Measurements from ENCODE around the gene SBSN. TPM values are rescaled to one million over a fixed set of nuclear protein-coding genes. Genes with fewer than 3 reads are reported as not detected.

Gene SBSN
- total RNA-seq, 1 donor = not detected

GRCh38 chr19:35529241-35530218, 1.4 kb upstream of the SBSN start:
- DNase-seq (ENCODE audit: low read depth) = no peak
- H3K4me3 ChIP-seq (ENCODE audit: low read depth, low read length) = no peak overlapping the region
- TF ChIP-seq CTCF (IDR thresholded peaks at IDR 0.05; ENCODE audit: insufficient read depth, low read depth, low read length) = no peak

- TF ChIP-seq CTCF (IDR thresholded peaks at IDR 0.05; ENCODE audit: insufficient read depth, low read depth, low read length) = no peak
- no peak overlapping the region for H3K4me3 ChIP-seq (ENCODE audit: low read depth, low read length)
- no peak for DNase-seq (ENCODE audit: low read depth)
Measured at GRCh38 chr19:35525873-35526272, 2.2 kb downstream of the SBSN start.

GRCh38 chr19:35524181-35524837, 3.8 kb downstream of the SBSN start:
- no peak for DNase-seq (ENCODE audit: low read depth)
- no peak for TF ChIP-seq CTCF (IDR thresholded peaks at IDR 0.05; ENCODE audit: insufficient read depth, low read depth, low read length)
- H3K4me3 ChIP-seq (ENCODE audit: low read depth, low read length) = no peak overlapping the region

DNA sequence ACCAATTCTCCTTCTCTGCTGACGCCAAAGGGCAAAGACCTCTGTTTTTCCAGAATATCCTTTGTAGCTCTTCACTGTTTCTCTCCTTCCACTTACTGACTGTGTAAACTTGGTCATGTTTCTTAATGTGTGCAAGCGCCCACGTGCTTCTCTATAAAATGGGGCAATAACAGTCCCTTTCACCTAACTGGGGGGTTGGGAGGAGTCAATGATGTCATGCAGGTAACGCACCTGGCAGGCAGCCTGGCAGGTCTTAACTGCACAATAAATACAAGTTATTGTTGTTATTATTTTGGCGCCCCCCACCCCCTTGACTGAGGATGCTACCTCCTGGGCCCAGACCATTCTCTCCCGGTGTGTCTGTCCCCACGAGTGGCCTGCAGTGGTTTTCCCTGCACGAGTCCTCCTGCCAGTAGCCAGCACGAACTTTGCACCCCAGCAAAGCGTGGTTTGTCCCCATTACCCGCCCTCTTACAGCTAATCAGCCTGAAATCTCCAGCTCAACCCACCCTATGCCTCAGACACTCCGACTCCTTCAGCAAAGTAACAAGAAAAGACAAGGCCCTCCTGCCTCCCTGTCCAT, 5.3 kb downstream of the SBSN start:
- no peak overlapping the region for H3K4me3 ChIP-seq (ENCODE audit: low read depth, low read length)
- DNase-seq (ENCODE audit: low read depth) = no peak
- no peak for TF ChIP-seq CTCF (IDR thresholded peaks at IDR 0.05; ENCODE audit: insufficient read depth, low read depth, low read length)

DNA sequence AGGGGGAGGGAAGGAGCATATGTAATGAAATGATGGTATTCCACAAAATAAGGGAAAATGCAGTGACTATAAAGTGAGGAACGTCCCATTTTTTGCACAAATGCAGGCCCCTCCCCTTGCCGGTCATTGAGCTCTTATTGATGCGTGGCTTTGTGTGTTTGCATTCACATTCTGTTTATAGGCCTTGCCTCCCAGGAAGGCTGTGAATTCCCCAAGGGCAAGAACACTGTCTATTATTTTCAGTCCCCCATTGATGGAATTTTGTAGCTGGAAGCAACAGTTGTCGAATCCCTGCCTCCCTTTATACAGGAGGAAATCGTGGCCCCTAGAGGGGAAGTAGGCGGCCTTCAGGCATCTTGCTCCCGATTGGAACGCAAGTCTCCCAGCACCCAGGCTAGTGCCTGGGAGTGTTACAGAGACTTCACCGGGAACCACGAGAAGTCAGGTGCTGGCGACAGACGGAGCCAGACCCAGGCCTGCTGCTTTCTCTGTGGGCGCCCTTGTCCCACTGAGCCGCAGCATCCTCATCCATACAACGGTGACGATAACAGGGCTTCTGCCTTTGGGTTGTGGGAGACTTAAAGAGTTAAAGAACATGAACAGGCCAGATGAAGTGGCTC, 6.9 kb downstream of the SBSN start:
- no peak for TF ChIP-seq CTCF (IDR thresholded peaks at IDR 0.05; ENCODE audit: insufficient read depth, low read depth, low read length)
- H3K4me3 ChIP-seq (ENCODE audit: low read depth, low read length) = no peak overlapping the region
- DNase-seq (ENCODE audit: low read depth) = no peak

GRCh38 chr19:35519291-35519690, 8.8 kb downstream of the SBSN start:
- TF ChIP-seq CTCF (IDR thresholded peaks at IDR 0.05; ENCODE audit: insufficient read depth, low read depth, low read length) = no peak
- no peak for DNase-seq (ENCODE audit: low read depth)
- H3K4me3 ChIP-seq (ENCODE audit: low read depth, low read length) = no peak overlapping the region

Data from fibroblast of villous mesenchyme (primary cell).